Neural progenitor cell (in vitro differentiated cells): Measurements from ENCODE around the gene SLC34A1. TPM values are rescaled to one million over a fixed set of nuclear protein-coding genes. Genes with fewer than 3 reads are reported as not detected.
A peak's percentile ranks its signal among the peaks of the same experiment; 100 is the strongest.

ENCODE experiments used
- DNase-seq: peaks from one replicate; pipeline ENCODE4 v3.0.0-alpha.2; 2016; ENCODE audit warnings: low spot score
- H2AFZ ChIP-seq: fragments of 200-600 bp; sonication (generic); replicated peaks from 2 replicates; pipeline ENCODE4 v1.6.1; 2016; ENCODE audit warnings: antibody characterized with exemption
- H3F3A ChIP-seq: fragments of 200-600 bp; sonication (generic); 2 replicates; pipeline ENCODE4 v1.6.1; 2016; ENCODE audit warnings: antibody characterized with exemption, low read depth
- H3K27ac ChIP-seq: fragments of 200-600 bp; sonication (generic); 2 replicates; pipeline ENCODE4 v1.5.1; 2016; ENCODE audit warnings: mild to moderate bottlenecking
- H3K27me3 ChIP-seq: fragments of 200-600 bp; sonication (generic); 2 replicates; pipeline ENCODE4 v1.6.1; 2016; ENCODE audit warnings: mild to moderate bottlenecking, moderate library complexity
- H3K36me3 ChIP-seq: fragments of 200-600 bp; sonication (generic); 2 replicates; pipeline ENCODE4 v1.5.1; 2016
- H3K4me1 ChIP-seq: fragments of 200-600 bp; sonication (generic); 2 replicates; pipeline ENCODE4 v1.6.1; 2016; ENCODE audit warnings: mixed run types
- H3K4me2 ChIP-seq: fragments of 200-600 bp; sonication (generic); 2 replicates; pipeline ENCODE4 v1.6.1; 2016
- H3K4me3 ChIP-seq: fragments of 200-600 bp; sonication (generic); 2 replicates; pipeline ENCODE4 v1.5.1; 2016
- H3K79me2 ChIP-seq: fragments of 200-600 bp; sonication (generic); 2 replicates; pipeline ENCODE4 v1.6.1; 2016; ENCODE audit warnings: low read depth
- H3K9ac ChIP-seq: fragments of 200-600 bp; sonication (generic); 2 replicates; pipeline ENCODE4 v1.6.1; 2016
- H3K9me3 ChIP-seq: fragments of 200-600 bp; sonication (generic); 2 replicates; pipeline ENCODE4 v1.5.1; 2016; ENCODE audit warnings: low read depth
- H4K20me1 ChIP-seq: fragments of 200-600 bp; sonication (generic); 2 replicates; pipeline ENCODE4 v1.6.1; 2016; ENCODE audit warnings: low read depth
- H3K27ac Mint-ChIP-seq: 3 replicates; pipeline ENCODE4 v1.8.0; 2021; ENCODE audit warnings: mixed read lengths
- H3K27me3 Mint-ChIP-seq: 2 replicates; pipeline ENCODE4 v1.8.0; 2022; ENCODE audit warnings: low read depth, mild to moderate bottlenecking, inconsistent platforms, moderate library complexity, mixed read lengths; ENCODE audit not compliant: insufficient read depth
- H3K36me3 Mint-ChIP-seq: 3 replicates; pipeline ENCODE4 v1.8.0; 2021; ENCODE audit warnings: mixed read lengths
- H3K4me1 Mint-ChIP-seq: 3 replicates; pipeline ENCODE4 v1.8.0; 2021; ENCODE audit warnings: mixed read lengths
- H3K4me3 Mint-ChIP-seq: 3 replicates; pipeline ENCODE4 v1.8.0; 2021; ENCODE audit warnings: mild to moderate bottlenecking, moderate library complexity, mixed read lengths
- H3K9me3 Mint-ChIP-seq: 3 replicates; pipeline ENCODE4 v1.8.0; 2020; ENCODE audit warnings: mixed read lengths
- EZH2 ChIP-seq: fragments of 200-600 bp; sonication (generic); IDR thresholded peaks from 2 replicates; pipeline ENCODE4 v1.6.1; 2017; ENCODE audit warnings: antibody characterized with exemption, mild to moderate bottlenecking, moderate library complexity
- EZH2phosphoT487 ChIP-seq: fragments of 200-600 bp; sonication (generic); IDR thresholded peaks from 2 replicates; pipeline ENCODE4 v1.6.1; 2017; ENCODE audit warnings: antibody characterized with exemption
- total RNA-seq: library from RNA; depleted of rRNA; stranded (reverse); fragments of >200 nt; gene quantifications from 2 replicates; pipeline ENCODE4 v1.2.3, GENCODE V29; 2015; ENCODE audit warnings: low replicate concordance
- TF ChIP-seq, protein P1 (sequence below): fragments of 200-600 bp; sonication (generic); IDR thresholded peaks from 2 replicates; pipeline ENCODE4 v1.5.1; 2017; ENCODE audit warnings: antibody characterized with exemption, mild to moderate bottlenecking

Gene SLC34A1
- total RNA-seq, 1 donor from 2014 or later = not detected

DNA sequence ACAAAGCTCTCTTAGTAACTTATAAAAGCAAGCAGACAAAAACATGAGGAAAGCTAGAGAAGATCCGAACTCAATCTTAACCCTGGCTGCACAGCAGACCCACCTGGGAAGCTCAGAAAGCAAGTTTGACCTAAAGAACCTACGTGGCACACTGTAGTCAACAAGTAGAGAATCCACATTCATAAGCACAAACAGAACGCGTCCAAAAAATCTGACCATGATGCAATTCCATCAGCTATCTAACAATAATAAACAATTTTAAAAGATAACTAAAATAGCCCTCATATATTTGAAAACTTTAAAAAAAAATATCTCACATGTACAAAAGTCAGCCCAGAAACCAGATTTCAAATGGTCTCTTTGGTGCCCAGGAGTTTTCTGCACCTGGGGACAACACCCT lies 37.4 kb upstream of the SLC34A1 start:
- Histone ChIP-seq H4K20me1 (peaks cover 22% of the 10 kb centered on the region), H3K27me3 (no peaks in the 10 kb centered on the region), H3K36me3 (peaks cover 4% of the 10 kb centered on the region), H3K4me3 (no peak overlapping the region), H3K9ac (no peak overlapping the region), H3K27ac (no peak overlapping the region), H2AFZ (no peak overlapping the region), H3K4me1 (peaks cover 8% of the 10 kb centered on the region), H3F3A (peaks cover 18% of the 10 kb centered on the region), H3K79me2 (peaks cover 94% of the 10 kb centered on the region), H3K9me3 (no peaks in the 10 kb centered on the region), H3K4me2 (no peak overlapping the region)
- Mint-ChIP-seq H3K36me3 (peaks cover 4% of the 10 kb centered on the region), H3K4me1 (peaks cover 26% of the 10 kb centered on the region), H3K4me3 (no peak overlapping the region), H3K27ac (no peak overlapping the region), H3K9me3 (no peaks in the 10 kb centered on the region), H3K27me3 (peaks cover 2% of the 10 kb centered on the region)
- DNase-seq = no peak
- no peak for TF ChIP-seq EZH2
- TF ChIP-seq, protein P1, sequence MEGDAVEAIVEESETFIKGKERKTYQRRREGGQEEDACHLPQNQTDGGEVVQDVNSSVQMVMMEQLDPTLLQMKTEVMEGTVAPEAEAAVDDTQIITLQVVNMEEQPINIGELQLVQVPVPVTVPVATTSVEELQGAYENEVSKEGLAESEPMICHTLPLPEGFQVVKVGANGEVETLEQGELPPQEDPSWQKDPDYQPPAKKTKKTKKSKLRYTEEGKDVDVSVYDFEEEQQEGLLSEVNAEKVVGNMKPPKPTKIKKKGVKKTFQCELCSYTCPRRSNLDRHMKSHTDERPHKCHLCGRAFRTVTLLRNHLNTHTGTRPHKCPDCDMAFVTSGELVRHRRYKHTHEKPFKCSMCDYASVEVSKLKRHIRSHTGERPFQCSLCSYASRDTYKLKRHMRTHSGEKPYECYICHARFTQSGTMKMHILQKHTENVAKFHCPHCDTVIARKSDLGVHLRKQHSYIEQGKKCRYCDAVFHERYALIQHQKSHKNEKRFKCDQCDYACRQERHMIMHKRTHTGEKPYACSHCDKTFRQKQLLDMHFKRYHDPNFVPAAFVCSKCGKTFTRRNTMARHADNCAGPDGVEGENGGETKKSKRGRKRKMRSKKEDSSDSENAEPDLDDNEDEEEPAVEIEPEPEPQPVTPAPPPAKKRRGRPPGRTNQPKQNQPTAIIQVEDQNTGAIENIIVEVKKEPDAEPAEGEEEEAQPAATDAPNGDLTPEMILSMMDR = no peak
- TF ChIP-seq EZH2phosphoT487 = no peak

DNA sequence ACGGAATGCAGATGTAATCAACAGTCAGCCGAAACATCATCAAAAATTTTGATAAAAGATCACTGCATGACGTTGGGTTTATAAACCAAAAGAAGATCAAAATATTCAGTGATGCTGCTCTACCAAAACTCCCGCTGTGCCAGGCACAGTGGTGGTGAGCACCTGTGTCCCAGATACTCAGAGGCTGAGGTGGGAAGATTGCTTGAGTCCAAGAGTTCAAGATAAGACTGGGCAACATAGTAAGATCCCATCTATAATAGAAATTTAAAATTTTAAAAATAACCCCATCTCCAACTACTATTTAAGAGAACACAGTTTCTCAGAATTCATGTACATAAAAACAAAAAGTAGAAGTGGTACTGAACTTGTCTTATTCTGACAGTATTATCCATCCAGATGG lies 36.5 kb upstream of the SLC34A1 start:
- H3K4me1 Mint-ChIP-seq = peaks cover 30% of the 10 kb centered on the region
- no peaks in the 10 kb centered on the region for H3K9me3 Mint-ChIP-seq
- H3K36me3 Mint-ChIP-seq = peaks cover 3% of the 10 kb centered on the region
- TF ChIP-seq, protein P1 = no peak
- TF ChIP-seq EZH2phosphoT487 (no peak), EZH2 (no peak)
- Histone ChIP-seq H3K36me3 (peaks cover 4% of the 10 kb centered on the region), H3K4me3 (no peak overlapping the region), H3K27ac (no peak overlapping the region), H3K4me1 (peaks cover 12% of the 10 kb centered on the region), H4K20me1 (peaks cover 21% of the 10 kb centered on the region), H3F3A (peaks cover 22% of the 10 kb centered on the region), H2AFZ (no peak overlapping the region), H3K9me3 (no peaks in the 10 kb centered on the region), H3K27me3 (no peaks in the 10 kb centered on the region), H3K9ac (no peak overlapping the region), H3K79me2 (peaks cover 85% of the 10 kb centered on the region), H3K4me2 (no peak overlapping the region)
- no peak overlapping the region for H3K4me3 Mint-ChIP-seq
- no peak overlapping the region for H3K27ac Mint-ChIP-seq
- no peak for DNase-seq
- peaks cover 2% of the 10 kb centered on the region for H3K27me3 Mint-ChIP-seq

DNA sequence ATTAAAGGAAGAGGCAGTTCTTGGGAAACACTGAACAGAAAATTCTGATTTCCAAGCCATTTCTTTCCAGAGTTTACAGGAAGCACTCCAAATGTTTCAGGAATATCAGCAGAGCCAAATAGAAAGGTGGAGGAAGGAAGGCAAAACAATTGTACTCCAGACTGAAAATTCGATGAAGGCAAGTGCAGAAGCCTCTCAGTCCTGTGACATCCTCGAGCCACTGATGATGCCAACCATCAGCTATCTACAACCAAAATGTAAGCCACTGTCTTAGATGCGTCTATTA lies 34.9 kb upstream of the SLC34A1 start:
- H3K36me3 ChIP-seq = peaks cover 4% of the 10 kb centered on the region
- peaks cover 3% of the 10 kb centered on the region for H3K27me3 ChIP-seq
- peak overlapping the region; percentile 18 for H3K4me2 ChIP-seq
- peaks cover 22% of the 10 kb centered on the region for H3F3A ChIP-seq
- no peak overlapping the region for H2AFZ ChIP-seq
- H3K4me3 ChIP-seq = no peak overlapping the region
- Mint-ChIP-seq H3K4me1 (peaks cover 30% of the 10 kb centered on the region), H3K27me3 (peaks cover 9% of the 10 kb centered on the region), H3K9me3 (no peaks in the 10 kb centered on the region), H3K36me3 (no peaks in the 10 kb centered on the region), H3K4me3 (peak overlapping the region; percentile 70), H3K27ac (no peak overlapping the region)
- no peaks in the 10 kb centered on the region for H3K9me3 ChIP-seq
- TF ChIP-seq EZH2phosphoT487 (no peak), EZH2 (no peak)
- TF ChIP-seq, protein P1 = no peak
- H4K20me1 ChIP-seq = peaks cover 16% of the 10 kb centered on the region
- peaks cover 12% of the 10 kb centered on the region for H3K4me1 ChIP-seq
- no peak overlapping the region for H3K9ac ChIP-seq
- H3K79me2 ChIP-seq = peaks cover 70% of the 10 kb centered on the region
- no peak for DNase-seq
- no peak overlapping the region for H3K27ac ChIP-seq

DNA sequence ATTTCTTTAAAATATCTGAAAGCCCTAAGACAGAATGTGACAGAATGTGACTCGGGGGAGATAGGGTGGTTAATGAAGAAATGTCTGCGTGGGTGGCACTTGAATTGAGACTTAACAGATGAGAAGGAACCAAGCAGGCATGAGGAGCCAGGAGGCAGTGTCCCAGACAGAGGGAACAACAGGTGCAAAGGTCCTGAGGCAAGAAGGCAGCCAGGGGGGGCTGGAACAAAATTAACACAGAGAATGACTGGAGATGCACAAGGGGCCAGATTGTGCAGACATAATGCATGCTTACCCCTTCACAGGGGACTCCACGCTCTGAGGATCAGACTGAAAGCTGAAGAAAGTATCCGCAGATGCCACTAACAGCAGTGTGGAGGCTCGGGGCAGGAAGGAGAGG lies 34.5 kb upstream of the SLC34A1 start:
- Histone ChIP-seq H3K79me2 (peaks cover 66% of the 10 kb centered on the region), H3K27ac (no peak overlapping the region)

More for the DNA sequence above, 34.5 kb upstream of the SLC34A1 start:
- Histone ChIP-seq H3K4me2 (peak overlapping the region; percentile 95), H3K9me3 (no peaks in the 10 kb centered on the region), H3K9ac (no peak overlapping the region), H3K4me3 (peak overlapping the region; percentile 80), H3K27me3 (peaks cover 7% of the 10 kb centered on the region), H3K36me3 (peaks cover 4% of the 10 kb centered on the region), H3K4me1 (peaks cover 12% of the 10 kb centered on the region), H4K20me1 (peaks cover 16% of the 10 kb centered on the region), H3F3A (peaks cover 22% of the 10 kb centered on the region), H2AFZ (no peak overlapping the region)
- Mint-ChIP-seq H3K4me3 (peak overlapping the region; percentile 98), H3K27ac (no peak overlapping the region), H3K9me3 (peaks cover 2% of the 10 kb centered on the region), H3K4me1 (peaks cover 30% of the 10 kb centered on the region), H3K36me3 (no peaks in the 10 kb centered on the region), H3K27me3 (peaks cover 10% of the 10 kb centered on the region)
- DNase-seq = no peak
- TF ChIP-seq EZH2 (no peak), EZH2phosphoT487 (no peak)
- TF ChIP-seq, protein P1 = no peak
